HG03097 (cell line): Measurements from ENCODE around the gene XPNPEP2.

Experiments used
- ATAC-seq: cut with Tn5 transposase; IDR thresholded peaks from one replicate; pipeline ENCODE4 v1.9.1; 2021; ENCODE audit not compliant: unreplicated experiment, low FRiP score

The XPNPEP2 gene

DNA sequence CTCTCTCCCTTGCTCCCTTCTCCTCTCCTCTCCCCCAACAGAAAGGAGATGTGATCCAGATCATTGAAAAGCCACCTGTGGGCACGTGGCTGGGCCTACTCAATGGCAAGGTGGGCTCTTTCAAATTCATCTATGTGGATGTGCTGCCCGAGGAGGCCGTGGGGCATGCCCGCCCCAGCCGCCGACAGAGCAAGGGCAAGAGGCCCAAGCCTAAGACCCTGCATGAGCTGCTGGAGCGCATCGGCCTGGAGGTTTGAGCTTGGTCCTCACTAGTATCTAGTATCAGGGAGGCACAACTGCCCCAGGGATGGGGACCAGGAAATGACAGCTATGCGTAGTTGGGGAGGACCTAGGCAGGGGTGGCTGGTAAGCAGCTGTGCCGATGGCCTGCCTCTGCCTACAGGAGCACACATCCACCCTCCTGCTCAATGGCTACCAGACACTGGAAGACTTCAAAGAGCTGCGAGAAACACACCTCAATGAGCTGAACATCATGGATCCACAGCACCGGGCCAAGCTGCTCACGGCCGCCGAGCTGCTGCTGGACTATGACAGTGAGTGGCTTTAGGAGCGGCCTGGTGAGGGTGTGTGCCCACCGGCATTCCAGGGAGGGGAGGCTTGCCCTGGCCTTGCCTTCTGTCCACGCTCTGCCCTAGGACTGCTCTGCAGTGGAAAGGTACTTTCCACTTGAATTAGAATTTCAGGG is 54.0 kb downstream of the XPNPEP2 start:
- ATAC-seq, result no peak

DNA sequence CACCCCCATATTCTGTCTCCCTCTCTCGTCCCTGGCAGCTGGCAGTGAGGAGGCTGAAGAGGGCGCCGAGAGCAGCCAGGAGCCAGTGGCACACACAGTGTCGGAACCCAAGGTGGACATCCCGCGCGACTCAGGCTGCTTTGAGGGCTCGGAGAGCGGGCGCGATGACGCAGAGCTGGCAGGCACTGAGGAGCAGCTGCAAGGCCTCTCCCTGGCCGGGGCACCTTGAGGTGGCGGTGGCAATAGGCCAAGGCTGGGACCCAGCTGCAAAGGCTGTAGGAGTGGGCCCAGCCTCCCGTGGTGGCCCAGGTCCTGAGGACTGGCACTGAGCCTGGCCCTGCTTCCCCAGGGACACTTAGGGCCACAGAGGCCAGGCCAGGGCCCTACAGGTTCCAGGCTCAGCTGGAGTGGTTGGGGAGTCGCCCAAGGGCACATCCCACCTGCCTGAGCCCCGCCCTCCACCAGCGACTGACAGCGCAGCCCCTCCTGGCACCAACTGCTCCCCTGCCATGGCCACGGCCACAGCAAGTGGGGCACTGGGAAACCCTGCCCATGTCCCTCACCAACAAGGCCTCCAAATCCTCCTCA is 54.9 kb downstream of the XPNPEP2 start:
- no peak for ATAC-seq

DNA sequence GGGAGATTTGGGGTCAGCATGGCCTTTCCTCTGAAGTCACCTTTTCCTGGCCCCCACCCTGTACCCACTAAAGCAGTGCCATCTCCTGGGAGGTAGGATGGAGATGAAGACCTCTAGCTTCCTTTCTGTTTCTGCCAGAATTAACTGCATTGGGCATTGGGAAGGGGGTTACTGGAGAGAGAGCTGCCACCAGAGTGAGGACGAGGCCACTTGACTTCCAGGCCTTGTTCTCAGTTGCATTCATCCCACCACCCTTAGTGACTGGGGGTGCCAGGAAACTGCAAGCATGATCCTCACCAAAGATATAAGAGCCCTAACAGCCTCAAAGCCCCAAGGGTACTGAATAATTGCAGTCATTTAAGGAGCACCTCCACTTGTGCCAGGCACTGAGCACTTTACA is 56.8 kb downstream of the XPNPEP2 start:
- ATAC-seq, result no peak

DNA sequence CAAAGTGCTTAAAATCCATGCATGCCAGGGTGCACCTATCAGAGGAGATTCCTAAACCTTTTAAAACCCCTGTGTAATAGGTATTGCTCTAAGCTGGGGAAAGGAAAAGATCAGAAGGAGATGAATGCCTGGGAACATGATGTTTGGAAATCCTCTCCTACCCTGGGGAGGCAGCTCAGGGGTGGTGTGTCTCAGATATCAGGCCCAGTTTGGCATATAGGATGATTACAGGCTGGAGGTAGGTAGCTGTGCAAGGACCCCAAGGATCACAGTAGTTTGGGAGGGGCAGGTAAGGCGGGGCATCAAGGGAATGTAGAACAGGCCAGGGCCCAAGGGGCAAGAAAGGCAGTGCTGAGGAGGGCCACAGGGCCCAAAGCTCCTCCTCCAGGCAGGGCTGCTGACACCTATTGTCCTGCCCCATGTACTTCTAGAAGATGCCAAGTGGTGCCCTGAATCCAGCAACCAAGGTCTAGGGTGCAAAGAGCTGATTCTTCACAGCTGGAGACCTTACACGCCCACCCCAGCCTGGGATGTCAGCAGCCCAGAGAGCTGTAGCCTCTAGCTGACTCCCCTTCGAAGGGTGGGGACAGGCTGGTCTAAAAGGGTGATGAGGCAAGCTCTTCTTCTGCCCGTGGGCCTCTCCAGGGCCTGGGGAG is 58.6 kb downstream of the XPNPEP2 start:
- no peak for ATAC-seq

DNA sequence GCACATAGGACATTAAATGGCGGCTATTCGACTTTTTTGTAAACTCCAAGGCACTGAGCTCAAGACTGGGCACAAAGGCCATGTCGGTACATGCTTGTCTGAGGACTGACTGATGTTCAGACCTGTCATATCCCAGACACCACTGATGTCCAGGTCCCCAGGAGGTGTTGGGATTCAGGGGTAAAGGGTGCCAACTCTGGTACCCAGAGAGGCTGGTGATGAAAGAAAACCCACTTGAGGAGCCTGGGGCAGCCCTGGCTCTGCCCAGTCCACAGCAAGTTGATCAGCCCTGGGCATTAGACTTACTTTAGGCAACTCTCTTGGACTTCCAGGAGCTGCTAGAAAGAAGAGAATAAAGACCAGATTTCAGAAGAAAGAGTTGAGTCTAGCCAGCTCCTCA is 59.7 kb downstream of the XPNPEP2 start:
- ATAC-seq, result no peak

DNA sequence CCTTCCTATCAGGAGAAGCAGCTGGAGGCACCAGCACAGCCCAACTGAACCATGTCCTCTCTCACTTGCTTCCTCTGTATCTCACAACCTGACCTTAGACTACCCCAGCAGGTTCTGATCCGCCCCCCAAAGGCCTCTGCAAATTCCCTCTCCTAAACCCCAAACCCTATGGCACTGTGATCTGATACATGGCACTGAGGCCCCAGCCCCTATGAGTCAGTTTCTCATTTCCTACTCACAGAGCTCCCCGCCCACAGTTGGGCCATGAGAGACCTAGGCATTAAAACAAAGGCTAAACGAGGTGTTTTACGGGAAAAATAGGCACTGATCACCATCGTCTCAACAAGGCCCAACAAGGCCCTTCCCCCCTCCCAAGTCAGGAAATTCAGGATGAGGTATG is 60.1 kb downstream of the XPNPEP2 start:
- no peak for ATAC-seq

DNA sequence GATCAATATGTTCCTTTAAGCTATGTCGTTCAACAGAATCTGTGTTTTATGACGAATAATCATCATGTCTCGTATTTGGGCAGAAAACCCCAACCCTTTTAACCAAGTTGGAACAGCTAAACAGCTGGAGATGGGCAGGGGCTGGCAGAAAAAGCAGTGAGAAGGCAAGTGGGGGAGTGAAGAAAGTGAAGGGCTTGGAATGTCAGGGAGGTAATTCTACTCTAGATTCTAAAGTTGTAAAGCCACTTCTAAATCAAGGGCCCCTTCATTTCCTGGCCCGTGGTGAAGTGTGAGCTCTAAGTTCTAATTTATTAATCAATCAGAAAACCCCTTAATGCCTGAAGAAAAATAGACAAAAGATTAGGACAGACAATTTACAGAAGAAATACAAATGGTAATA is 61.4 kb downstream of the XPNPEP2 start:
- no peak for ATAC-seq

DNA sequence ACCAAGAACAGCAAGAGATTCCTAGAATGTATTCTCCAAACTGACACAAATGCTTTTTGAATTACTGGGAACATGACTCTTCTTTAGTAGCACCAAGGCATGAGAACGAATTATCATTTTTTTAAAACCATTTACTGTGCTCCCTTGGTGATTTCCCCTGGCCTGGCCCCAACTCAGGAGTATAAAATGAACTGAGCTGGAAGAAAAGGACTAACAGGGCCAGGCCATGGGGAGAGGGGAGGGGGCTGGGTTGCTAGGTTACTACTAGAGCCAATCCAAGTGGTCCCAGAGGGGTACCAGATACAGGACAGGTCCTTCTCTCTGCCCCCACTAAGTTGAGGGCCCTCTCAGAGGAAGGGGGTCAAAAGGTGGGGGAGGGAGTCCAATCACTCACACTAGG is 64.1 kb downstream of the XPNPEP2 start:
- ATAC-seq, result no peak

DNA sequence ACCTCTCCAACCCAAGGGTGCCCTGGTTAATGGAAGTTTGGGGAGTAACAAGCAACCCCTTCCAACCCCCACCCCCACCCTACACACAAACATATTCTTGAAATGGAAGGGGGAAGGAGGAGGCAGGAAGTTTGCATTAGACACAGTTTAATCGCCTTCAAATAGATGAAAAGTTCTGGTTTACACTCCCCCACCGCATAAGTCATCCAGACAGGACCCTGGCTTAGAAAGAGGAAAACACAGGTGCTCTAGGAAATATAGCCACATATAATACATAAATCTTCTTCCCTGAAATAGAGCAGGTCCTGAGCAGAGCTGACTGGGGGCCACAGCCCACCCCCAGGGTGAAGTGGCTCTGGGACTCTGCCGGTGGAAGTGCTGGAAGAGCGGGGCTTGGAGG is 66.0 kb downstream of the XPNPEP2 start:
- ATAC-seq, result no peak

DNA sequence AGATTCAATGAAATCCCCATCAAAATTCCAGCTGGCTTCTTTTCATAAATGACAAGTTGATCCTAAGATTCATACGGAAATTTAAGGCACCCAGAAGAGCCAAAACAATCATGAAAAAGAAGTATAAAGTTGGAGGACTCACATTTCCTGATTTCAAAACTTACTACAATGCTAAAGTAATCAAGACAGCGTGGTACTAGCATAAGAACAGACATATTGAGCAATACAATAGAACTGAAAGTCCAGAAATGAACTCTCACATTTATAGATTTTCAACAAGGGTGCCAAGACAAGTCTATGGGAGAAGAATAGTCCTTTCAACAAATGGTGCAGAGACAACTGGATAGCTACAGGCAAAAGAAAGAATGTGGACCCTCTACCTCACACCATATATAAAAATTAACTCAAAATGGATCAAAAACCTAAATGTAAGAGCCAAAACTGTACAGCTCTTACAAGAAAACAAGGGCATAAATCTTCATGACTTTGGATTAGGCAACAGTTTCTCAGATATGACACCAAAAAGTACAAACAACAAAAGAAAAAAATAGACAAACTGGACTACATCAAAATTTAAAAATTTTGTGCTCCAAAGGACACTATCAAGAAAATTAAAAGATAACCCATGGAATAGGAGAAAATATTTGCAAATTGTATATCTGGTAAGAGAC is 69.5 kb downstream of the XPNPEP2 start:
- ATAC-seq, result no peak

DNA sequence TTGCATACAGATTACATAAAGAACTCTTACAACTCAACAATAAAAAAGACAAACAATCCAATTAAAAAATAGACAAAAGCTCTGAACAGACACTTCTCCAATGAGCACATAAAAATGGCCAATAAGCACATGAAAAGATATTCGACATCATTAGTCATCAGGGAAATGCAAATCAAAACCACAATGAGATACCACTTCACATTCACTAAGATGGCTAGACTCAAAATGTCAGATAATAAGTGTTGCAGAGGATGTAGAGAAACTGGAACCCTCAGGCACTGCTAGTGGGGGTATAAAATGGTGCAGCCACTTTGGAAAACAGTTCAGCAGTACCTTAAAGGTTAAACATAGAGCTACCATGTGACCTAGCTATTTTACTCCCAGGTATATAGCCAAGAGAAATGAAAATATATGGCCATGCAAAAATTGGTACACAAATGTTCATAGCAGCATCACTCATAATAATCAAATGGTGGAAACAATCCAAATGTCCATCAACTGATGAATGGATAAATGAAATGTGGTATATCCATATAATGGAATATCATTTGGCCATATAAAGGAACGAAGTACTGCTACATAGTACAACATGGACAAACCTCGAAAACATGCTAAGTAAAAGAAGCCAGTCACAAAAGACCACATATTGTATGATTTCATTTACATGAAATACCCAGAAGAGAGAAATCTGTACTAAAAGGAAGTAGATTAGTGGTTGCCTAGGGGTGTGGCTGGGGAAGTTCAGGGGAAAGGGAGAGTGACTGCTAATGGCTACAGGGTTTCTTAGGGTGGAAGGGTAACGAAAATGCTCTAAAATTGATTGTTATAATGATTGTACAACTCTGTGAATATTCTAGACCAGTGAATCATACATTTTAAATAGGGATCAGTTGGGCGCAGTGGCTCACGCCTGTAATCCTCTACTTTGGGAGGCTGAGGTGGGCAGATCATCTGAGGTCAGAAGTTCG is 70.3 kb downstream of the XPNPEP2 start:
- no peak for ATAC-seq

DNA sequence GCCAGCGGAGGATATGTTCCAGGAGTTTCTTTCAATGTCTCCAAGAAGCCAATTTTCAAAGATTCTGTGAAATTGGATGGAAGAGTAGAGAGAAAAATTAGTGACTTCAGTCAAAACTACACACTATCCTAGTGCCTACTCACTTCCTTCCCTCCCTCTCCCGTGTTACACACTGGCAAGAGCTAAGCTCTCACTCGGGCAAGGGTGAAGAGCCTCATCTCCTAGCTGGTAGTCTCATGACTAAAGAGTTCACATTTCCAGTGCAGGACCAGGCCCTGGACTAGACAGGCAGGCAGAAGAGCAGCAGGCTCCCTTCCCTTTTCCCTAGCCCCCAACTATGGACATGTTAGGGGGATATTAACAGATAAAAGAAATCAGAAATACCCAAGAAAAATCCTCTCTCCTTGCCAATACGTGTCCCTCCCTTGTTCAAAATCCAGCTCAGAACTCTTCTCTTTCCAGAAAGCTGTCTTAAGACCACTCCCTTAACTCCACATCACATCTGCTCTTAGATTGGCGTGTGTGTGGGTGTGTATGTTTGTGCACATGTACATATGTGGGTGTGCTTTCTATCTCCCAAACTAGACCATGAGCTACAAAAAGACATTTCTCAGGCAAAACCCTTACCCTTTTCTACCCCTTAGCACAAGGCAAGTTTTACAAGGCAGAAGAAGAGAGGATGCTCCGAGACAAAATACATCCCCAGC is 75.0 kb downstream of the XPNPEP2 start:
- ATAC-seq, result no peak

DNA sequence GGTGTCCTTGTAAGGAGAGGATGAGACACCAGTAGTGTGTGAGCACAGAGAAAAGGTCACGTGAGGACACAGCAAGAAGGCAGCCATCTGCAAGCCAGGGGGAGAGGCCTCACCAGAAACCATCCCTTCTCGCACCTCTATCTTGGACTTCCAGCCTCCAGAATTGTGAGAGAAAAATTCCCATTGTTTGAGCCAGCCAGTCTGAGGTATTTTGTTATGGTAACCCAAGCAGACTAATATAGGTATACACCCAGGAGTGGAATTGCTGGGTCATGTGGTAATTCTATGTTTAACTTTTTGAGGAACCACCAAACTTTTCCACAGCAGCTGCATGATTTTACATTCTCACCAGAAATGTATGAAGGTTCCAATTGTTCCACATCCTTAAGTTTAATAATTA is 79.3 kb downstream of the XPNPEP2 start:
- ATAC-seq, result no peak
